Stimulated activated CD4-positive, alpha-beta T cell treated with anti-CD3 and anti-CD28 coated beads, TNF-alpha, amount 100 ng/mL, for 24 hours (primary cell): ENCODE results near the gene TECPR1.
A peak's percentile ranks its signal among the peaks of the same experiment; 100 is the strongest.

Source experiments
- DNase-seq, 3 experiments: peaks; one replicate each; pipeline ENCODE4 v3.0.0-alpha.2; 2020; ENCODE audit warnings: low read depth in 3 of 3

The TECPR1 gene

DNA sequence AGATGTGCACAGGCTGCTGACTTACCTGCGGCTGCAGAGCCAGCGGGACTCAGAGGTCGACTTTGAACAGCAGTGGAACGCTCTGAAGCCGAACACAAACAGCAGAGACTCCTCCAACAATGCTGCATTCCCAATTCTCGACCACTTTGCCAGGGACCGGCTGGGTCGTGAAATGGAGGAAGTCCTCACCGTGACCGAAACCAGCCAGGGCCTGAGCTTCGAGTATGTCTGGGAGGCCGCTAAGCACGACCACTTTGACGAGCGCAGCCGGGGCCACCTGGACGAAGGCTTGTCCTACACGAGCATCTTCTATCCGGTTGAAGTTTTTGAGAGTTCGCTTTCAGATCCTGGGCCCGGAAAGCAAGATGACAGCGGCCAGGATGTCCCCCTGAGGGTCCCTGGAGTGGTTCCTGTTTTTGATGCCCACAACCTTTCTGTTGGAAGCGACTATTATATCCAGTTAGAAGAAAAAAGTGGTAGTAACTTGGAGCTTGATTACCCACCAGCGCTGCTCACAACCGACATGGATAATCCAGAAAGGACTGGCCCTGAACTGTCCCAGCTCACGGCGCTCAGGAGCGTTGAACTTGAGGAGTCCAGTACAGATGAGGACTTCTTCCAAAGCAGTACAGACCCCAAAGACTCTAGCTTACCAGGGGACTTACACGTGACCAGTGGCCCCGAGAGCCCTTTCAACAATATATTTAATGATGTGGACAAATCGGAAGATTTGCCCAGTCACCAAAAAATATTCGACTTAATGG, 60.2 kb downstream of the TECPR1 start:
- no peak for DNase-seq

DNA sequence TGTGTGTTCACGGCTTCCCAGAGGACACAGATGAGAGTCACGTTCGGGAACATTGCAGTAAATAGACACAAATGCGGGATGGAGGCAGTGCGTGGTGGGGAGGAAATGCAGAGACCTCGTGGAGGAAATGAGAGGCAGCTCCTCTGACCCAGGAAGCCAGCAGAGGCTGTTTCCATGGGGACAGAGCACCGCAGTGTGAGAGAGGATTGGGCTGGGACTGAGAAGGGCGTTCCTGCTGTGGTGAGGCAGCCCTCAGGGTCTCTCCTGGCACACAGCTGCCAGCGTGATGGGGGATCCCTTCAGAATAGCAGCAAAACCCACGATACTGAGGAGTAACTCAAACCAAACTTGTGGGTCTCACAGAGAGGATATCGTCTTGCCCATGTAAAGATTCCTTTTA, 62.5 kb downstream of the TECPR1 start:
- no peak for DNase-seq

DNA sequence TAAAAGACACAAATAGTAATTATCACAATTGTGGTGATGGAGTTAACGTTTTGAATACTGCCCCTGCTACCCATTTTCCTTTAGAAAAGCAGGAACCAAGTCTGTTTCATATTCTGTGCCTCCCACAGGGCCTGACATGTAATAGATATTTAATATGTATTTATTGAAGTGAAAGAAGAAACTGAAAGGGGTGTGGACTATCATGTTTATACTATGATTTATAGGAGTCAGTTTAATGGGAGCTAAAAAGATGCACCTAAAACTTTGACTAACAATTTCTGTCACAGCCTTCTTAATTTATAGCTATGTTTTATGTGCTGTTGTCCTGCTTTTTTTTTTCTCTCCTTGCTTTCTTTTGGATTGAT, 64.9 kb downstream of the TECPR1 start:
- no peak for DNase-seq

DNA sequence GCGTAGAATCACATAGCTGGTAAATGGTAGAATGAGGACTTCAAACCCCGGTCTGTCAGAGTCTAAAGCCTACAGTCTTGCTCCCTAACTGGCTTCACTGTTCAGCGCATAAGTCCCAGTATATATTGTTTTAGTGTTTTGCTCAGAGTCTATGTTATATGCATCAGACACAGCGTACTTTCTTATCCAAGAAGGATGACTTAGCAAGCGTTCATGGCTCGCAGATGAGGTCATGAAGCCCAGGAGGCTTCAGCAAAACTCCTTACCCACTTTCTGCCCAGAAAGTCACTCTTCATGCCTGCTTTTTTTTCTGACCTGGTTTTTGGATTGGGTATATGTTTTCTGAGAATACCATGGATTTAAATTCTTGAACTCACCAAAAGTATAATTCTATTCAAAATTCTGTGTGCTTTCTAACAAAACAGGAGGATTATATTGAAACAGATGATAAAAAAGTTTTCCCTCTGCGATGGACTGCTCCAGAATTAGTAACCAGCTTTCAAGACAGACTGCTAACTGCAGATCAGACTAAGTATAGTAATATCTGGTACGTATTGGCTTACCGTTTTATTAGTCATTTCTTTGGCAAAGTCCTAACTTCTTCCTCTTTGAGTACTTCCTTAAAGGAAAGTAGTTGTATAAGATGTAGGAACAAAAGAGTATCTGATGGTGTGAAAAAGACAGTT, 65.4 kb downstream of the TECPR1 start:
- no peak for DNase-seq

DNA sequence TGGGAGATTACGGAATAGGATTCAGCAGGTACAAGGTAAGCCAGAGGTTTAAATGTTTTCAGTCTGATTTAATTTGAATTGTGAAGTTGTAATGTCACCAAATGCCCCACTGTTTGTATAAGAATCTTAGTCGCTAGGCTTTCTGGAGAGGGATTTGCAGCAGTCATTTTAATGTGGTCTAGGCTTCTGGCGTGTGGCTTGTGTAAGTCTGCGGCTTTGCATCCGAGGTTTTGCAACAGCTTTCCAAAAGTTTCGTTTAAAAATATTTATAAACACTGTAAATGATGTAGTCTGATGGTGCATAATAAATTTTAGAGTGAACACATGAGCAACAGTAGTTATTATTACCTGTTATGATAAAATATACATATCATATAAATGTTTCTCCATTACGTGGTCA, 66.9 kb downstream of the TECPR1 start:
- DNase-seq = no peak

DNA sequence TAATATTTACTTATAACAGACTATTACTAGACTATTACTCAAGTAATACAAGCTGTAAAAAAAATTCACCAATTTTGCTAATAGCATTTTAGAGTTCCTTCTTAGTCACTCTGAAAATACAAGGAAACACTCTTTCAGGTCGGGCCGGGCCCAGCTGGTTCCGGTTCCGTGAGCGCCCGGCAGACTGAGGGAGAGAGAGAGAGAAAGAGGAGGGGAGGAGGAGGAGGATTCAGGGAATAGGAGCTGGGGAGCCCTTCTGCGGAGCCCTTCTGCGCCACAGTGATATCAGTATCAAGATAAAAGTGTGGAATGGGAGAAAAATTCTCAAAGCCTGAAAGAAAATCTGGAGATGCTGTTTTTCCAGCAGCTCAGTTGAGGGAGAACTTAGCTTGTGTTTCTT, 71.3 kb downstream of the TECPR1 start:
- DNase-seq = no peak

DNA sequence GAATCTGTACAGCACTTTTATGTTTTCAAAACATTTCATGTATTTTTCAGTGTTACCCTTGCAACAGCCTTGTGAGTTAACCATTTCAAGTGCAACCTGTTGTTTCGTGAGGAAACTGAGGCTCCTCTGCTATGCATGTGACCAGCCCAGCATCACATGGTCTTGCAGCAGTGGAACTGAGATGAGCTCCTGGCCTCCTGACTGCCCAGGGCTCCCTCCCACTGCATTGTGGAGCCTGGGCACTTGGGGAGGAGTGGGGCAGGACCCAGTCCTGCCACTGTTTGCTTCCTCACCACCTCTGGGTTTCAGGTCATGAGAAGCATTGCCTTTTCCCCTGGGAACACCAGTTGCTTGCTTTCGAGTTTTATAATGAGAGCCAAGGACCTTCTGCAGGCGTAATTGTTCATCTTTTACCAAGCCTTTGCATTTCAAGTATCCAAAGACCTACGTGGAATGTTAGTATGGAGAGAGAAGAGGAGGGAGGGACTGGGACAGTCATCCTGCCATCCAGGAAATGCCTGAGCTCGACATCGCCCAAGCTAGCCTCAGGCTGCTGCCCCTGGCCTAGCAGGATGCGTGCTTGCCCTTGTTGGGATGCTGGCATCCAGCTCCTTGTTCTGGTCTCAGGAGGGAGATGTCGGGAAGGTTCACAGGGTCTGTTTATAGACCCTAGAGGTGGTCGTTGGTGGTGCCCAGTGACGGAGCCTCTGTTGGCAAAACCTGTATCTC, 73.1 kb downstream of the TECPR1 start:
- DNase-seq = no peak

DNA sequence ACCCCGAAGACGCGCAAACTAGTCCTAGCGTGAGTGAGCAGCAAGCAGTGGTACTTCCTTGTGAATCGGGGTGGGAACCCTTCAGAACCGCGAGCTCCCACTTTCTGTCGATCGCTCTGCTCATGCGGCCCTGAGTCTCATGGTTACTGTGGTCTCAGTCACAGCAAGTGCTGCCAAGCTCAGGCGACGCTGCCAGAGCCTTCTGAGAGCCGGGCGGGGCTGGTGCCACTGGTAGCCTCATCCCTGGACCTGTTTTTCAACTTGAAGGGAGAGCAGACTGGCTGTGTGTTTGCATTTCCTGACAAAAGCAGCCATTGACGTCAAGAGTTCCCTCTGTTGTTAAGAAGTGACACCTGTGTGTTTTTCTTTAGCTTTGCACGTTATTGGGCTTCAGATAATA, 73.7 kb downstream of the TECPR1 start:
- no peak for DNase-seq

DNA sequence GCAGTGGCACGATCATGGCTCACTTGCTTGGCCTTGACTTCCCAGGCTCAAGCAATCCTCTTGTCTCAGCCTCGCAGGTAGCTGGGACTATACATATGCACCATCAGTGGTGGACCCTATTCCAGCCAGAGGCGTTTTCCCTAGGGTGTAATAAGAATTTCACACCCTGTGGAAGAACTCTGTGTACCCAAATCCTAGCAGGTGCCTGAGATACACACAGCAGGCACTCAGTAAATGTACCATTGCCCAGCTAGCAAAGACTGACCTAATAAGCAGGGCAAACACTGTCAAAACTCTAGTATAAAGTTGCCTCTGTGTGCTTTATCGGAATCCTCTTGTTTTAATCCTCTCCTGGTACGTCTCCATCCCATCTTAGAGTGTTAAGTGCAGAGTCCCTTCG, 74.5 kb downstream of the TECPR1 start:
- DNase-seq = no peak

DNA sequence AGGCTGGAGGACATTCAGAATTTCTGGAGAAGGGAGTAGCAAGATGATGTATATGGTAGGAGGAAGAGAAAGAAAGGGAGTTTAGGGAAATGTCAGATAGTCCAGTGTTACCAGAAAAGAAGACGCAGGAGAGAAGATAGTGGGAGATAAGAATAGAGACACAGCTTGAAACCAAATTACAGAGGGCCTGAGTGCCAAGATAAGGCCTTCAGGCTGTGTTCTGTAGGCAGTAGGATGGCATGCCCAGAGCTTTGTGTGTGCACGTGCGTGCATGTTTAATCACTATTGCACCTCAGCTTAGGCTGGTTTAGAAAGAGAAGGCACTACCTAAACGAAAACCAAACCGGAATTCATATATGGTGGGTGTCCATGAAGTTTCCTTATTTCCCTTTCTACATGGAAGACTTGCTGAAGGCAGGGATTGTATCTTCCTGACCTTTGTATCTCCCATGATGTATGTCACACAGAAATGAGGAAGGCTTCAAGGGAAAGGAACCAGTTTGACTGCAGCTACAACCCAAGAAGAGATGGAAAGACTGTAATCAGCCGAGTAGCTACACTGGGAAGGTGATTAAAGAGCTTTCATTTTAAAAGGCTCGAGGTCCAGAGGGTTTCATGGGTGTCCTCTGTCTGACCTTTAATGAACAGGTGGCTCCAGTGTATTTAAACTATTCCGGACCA, 76.6 kb downstream of the TECPR1 start:
- no peak for DNase-seq

DNA sequence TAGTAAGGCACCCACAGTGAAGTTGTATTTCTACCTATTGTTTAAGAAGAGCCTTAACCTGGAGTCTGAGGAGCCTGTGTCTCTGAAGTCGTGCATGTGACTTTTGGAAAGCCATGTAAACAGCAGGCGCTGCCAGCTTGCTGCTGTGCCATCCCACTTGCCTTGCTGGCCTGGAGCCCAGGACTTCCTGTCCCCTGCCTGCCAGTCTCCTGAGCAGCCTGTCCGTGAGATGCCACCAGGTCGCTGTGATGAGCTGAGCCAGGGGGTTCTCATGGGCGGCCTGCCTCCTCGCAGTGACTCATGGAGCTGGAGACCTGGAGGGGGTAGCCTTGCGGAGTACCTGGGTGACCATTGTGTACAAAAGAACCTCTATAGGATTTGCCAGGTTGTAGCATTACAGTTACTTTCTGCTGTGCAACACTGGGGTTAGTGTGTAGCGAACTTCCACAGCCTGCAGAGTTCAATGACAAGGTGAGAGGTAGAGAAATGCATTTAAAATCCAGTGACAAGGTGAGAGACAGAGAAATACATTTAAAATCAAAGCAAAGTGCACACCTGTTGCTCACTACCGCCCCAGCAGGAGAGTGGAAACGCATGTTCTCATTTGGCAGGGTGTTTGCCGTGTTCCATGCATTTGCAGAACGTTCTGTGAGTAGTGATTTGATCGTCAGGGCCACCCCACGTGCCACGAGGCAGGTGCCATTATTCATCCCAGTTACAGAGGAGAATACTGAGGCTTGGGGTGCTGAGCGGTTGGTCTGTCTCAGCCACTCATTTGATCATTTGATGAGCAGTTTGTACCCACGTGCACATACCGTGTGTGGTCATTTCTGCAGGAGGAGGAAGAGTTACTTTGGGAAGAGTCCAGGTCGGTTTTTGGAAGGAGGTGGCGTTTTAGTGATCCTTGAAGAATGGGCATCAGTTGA, 77.4 kb downstream of the TECPR1 start:
- DNase-seq = no peak

DNA sequence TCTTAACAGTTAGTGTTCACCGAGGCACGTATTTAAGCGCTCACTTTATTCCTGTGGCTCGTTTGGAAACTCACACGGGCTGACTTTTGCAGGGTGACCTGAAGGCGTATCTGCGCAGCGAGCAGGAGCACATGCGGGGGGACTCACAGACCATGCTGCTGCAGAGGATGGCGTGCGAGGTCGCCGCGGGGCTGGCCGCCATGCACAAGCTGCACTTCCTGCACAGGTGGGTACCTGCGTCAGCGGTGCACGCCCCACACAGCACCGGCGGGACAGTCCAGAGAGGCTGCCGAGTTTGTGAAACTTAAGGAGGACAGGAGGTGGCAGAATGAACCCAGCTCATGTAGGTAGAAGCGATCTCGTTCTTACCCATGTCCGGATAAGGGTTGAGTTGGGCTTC, 80.6 kb downstream of the TECPR1 start:
- no peak for DNase-seq

DNA sequence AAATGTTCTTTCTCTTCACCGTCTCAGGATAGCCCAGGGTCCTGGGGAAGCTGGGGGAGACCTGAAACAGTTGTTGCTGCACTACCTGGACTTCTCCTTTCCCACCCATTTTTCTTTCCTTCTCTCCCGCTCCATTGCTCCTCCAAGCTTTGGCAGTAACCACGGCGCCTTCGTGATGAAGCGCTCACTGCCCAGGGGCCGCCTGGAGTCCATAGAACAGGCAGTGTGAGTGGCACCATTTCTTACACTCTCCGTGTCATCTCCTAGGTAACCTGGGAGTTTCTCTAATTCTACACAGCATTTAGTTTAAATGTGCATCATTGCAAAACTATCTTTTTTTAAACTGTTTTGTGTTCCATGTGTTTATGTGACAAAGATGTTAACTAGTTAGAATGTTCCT, 81.1 kb downstream of the TECPR1 start:
- DNase-seq = no peak

DNA sequence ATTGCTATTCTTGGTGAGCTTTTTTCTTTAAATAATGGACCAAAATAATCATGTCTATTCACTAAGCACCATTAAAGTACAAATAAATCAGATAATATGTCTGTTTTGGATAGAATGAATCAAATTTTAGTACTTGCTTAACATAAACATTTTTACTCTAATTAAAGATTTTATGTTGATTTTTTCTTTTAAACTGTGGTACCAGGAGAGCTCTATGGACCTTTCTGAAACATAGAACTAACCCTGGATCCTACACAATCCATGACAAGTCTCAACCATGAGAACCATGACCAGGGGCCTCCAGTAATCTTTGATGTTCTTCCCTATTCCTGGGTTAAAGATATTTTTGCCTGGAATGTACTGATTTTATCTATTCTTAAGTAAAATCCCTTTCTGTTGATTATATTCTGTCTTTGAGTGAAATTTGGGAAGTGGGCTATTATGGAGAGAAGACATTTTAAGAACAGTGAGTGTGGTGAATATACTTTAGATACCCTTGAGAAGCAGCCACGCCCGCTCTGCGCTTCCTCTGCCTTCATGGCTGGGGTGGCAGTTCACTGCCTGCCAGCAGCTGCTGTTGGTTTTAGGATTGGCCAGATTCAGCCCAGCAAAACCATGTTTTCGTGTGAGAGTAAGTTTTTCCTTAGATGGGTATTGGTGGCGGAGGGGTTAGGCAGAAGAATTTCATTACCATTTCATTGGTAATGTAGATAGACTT, 83.0 kb downstream of the TECPR1 start:
- no peak for DNase-seq

DNA sequence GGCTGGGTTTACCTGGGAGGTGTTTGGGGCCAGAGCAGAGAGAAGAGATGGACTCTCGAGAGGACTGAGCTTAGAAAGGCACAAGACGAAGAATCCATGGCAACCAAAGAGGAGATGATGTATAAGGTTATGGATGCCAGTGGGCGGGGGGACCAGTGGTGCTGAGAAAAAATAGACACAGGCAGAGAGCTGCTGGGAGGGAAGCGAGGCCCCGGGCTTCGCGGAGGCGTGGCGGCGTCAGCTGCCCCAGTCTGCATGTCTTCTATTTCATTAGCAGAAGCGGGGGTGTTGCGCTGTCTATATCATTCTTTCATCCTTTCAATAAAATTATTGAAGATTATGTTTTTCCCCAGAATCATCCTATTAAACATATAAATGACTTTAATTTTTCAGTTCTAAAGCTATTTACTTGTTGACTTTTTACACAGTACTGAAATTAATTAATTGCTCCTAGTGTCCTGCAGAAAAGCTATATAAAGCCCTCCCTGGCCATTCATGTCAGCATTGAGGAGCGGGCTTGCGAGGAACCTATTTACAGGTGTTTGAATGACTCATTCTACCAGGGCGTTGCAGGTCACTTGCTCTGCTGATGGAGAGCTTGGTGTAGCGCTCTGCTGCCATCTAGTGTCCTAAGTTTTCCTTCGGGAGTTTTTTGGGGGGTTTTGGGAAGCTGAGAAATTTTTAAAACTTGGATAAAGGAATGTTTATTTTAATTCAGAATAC, 83.7 kb downstream of the TECPR1 start:
- peak; percentile 35 to 55 (median 52) for DNase-seq

DNA sequence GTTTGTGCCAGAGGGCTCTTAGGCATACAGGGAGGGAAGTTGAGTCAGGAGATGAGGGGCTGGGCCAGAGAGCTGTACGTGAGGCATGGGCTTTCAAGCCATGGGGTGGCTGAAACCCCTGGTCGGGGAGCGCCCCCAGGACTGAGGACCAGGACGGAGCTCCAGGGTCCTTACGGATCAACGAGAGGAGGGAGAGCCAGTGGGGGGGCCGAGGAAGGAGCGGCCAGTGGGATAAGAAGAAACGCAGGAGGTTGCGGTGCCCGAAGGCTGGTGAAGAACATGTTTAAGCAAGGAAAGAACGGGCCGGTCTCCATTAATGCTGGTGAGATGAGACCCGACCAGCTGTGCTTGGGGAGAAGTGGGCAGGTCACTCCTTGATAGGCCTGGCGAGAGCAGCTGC, 84.4 kb downstream of the TECPR1 start:
- DNase-seq = no peak

DNA sequence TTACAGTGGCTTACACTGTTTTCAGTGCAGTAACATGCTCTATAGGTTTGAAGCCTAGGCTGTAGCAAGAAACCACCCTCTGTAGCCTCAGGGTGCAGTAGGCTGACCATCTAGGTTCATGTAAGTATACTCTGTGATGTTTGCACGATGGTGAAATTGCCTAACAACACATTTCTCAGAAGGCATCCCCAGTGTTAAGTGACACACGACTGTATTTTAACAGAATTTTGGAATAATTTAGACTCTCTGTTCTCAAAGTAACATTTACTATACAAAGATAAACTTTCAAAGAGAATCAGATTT, 85.4 kb downstream of the TECPR1 start:
- DNase-seq = no peak

DNA sequence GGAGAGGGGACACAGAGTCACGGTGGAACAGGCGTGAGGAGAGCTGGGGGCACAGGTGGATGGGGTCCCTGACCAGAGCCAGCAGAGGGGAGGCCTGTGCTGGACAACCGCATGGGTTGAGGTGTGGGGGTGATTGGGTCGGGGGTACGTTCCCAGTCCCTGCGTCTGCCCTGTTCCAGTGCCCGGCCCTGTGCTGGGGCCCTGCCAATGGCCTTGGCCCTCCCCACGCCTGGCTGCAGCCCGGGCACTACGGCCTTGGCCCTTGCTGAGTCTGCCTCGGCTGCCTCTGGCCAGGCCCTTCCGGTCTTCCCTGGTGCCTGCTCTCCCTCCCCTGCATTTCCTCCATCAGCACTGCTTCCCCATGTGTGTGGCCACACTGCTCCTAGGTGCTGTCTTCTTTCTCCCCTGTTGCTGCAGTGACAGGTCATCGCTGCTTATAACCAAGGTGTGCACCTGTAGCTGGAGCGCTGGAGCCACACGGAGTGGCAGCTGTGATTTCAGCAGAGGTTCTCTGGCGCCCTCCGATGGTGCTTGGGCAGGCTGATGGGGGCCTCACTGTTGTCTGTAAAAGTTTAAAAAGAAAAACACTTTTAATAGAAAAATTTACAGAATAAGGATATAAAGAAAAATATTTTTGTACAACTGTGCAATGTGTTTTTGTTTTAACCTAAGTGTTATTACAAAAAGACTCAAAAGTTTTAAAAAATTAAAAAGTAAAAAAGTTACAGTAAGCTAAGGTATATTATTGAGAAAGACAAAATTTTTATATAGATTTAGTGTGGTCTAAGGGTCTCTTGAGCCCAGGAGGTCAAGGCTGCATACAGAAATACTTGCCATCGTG, 86.0 kb downstream of the TECPR1 start:
- DNase-seq = peak in 1 of 3 experiments; percentile 49
